Measurements from ENCODE around the gene BEST3.

DNA sequence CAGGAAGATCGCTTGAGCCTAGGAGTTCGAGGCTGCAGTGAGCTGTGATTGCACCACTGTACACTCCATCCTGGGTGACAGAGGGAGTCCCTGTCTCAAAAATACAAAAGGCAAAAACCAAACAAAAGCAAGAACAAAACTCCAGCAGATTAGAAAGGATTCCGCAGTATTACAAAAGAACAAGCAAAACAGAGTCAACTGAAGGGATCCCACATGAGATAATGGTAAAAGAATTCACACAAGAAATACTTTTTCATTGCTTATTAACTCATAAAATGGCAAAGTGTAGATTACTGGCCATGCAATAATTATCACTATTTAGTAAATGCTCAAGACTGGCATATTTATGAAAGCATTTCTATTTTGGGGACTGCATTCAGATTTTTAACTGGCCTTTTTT, 35.4 kb downstream of the BEST3 start:
- no peak for TF ChIP-seq POLR2A (IDR thresholded peaks at IDR 0.05)
- TF ChIP-seq, protein P1, sequence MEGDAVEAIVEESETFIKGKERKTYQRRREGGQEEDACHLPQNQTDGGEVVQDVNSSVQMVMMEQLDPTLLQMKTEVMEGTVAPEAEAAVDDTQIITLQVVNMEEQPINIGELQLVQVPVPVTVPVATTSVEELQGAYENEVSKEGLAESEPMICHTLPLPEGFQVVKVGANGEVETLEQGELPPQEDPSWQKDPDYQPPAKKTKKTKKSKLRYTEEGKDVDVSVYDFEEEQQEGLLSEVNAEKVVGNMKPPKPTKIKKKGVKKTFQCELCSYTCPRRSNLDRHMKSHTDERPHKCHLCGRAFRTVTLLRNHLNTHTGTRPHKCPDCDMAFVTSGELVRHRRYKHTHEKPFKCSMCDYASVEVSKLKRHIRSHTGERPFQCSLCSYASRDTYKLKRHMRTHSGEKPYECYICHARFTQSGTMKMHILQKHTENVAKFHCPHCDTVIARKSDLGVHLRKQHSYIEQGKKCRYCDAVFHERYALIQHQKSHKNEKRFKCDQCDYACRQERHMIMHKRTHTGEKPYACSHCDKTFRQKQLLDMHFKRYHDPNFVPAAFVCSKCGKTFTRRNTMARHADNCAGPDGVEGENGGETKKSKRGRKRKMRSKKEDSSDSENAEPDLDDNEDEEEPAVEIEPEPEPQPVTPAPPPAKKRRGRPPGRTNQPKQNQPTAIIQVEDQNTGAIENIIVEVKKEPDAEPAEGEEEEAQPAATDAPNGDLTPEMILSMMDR (IDR thresholded peaks at IDR 0.05), result no peak

All from esophagus squamous epithelium (tissue), 4 donors.